HG03432 (cell line): ENCODE measurements around the gene LHFPL6.

Experiments
- ATAC-seq: cut with Tn5 transposase; IDR thresholded peaks from one replicate; pipeline ENCODE4 v1.9.1; 2021; ENCODE audit warnings: mild to moderate bottlenecking, moderate library complexity; ENCODE audit not compliant: unreplicated experiment

Gene LHFPL6

GRCh38 chr13:39596176-39596575, 6.8 kb downstream of the LHFPL6 start:
- ATAC-seq, result no peak

- ATAC-seq, result no peak
These were observed 12.4 kb downstream of the LHFPL6 start for GRCh38 chr13:39590466-39591036.

- no peak for ATAC-seq
These were observed 14.6 kb downstream of the LHFPL6 start for GRCh38 chr13:39588384-39588783.

GRCh38 chr13:39587939-39588338, 15.1 kb downstream of the LHFPL6 start:
- no peak for ATAC-seq

GRCh38 chr13:39586958-39587605, 15.9 kb downstream of the LHFPL6 start:
- ATAC-seq, result no peak

- no peak for ATAC-seq
These were observed 16.8 kb downstream of the LHFPL6 start for GRCh38 chr13:39586151-39586550.

GRCh38 chr13:39585219-39585618, 17.8 kb downstream of the LHFPL6 start:
- no peak for ATAC-seq

- no peak for ATAC-seq
These were observed 22.0 kb downstream of the LHFPL6 start for GRCh38 chr13:39580881-39581575.

- no peak for ATAC-seq
These were observed 24.1 kb downstream of the LHFPL6 start for GRCh38 chr13:39578821-39579291.

GRCh38 chr13:39577838-39578491, 25.0 kb downstream of the LHFPL6 start:
- no peak for ATAC-seq

GRCh38 chr13:39577203-39577602, 25.8 kb downstream of the LHFPL6 start:
- ATAC-seq, result no peak

- no peak for ATAC-seq
These were observed 27.3 kb downstream of the LHFPL6 start for GRCh38 chr13:39575641-39576238.

GRCh38 chr13:39571502-39572092, 31.4 kb downstream of the LHFPL6 start:
- no peak for ATAC-seq

- ATAC-seq, result no peak
These were observed 35.4 kb downstream of the LHFPL6 start for GRCh38 chr13:39567569-39567968.

GRCh38 chr13:39566216-39566869, 36.6 kb downstream of the LHFPL6 start:
- no peak for ATAC-seq

GRCh38 chr13:39565036-39565949, 37.7 kb downstream of the LHFPL6 start:
- ATAC-seq, result no peak

GRCh38 chr13:39563470-39563735, 39.6 kb downstream of the LHFPL6 start:
- ATAC-seq, result no peak

GRCh38 chr13:39561971-39562370, 41.0 kb downstream of the LHFPL6 start:
- ATAC-seq, result no peak

- no peak for ATAC-seq
These were observed 43.1 kb downstream of the LHFPL6 start for GRCh38 chr13:39559847-39560246.
